ENCODE data around the gene DEPDC7.

The DEPDC7 gene

GRCh38 chr11:32991427-32991826 lies 24.3 kb upstream of the DEPDC7 start:
- no peak for TF ChIP-seq Cebpa-rat (IDR thresholded peaks at IDR 0.05)
- no peaks in the 10 kb centered on the region for H3K36me3 ChIP-seq

GRCh38 chr11:32991898-32992297 lies 23.8 kb upstream of the DEPDC7 start:
- Histone ChIP-seq H3K4me3 (no peak overlapping the region), H3K4me1 (no peaks in the 10 kb centered on the region), H3K27me3 (no peaks in the 10 kb centered on the region), H3K36me3 (no peaks in the 10 kb centered on the region), H3K4me2 (no peak overlapping the region), H3K9me3 (replicated peaks in 1 of 11) (peaks cover 17 to 42% (median 29%) of the 10 kb centered on the region in 11 experiments), H4K20me1 (no peaks in the 10 kb centered on the region), H3K27ac (no peak overlapping the region), H3K9ac (no peak overlapping the region)
- TF ChIP-seq Cebpa-rat (IDR thresholded peaks at IDR 0.05) = no peak

More at GRCh38 chr11:32991427-32991826, 24.3 kb upstream of the DEPDC7 start:
- H3K4me2 ChIP-seq = no peak overlapping the region
- H3K9me3 ChIP-seq (replicated peaks in 1 of 11) = peaks cover 17 to 42% (median 29%) of the 10 kb centered on the region in 11 experiments
- no peaks in the 10 kb centered on the region for H3K4me1 ChIP-seq
- H3K4me3 ChIP-seq = no peak overlapping the region
- no peak overlapping the region for H3K27ac ChIP-seq
- no peak overlapping the region for H3K9ac ChIP-seq
- no peaks in the 10 kb centered on the region for H4K20me1 ChIP-seq
- H3K27me3 ChIP-seq = no peaks in the 10 kb centered on the region

- Histone ChIP-seq H3K9me3 (replicated peaks in 1 of 11) (peaks cover 0 to 19% (median 6%) of the 10 kb centered on the region in 11 experiments; a peak in 8 of 22 replicates), H3K4me3 (no peak overlapping the region), H3K4me2 (no peak overlapping the region), H3K9ac (no peak overlapping the region), H3K27me3 (no peaks in the 10 kb centered on the region), H4K20me1 (no peaks in the 10 kb centered on the region), H3K27ac (no peak overlapping the region), H3K4me1 (peaks cover 0 to 7% (median 1%) of the 10 kb centered on the region in 10 experiments; a peak in 6 of 20 replicates), H3K36me3 (no peaks in the 10 kb centered on the region)
- TF ChIP-seq Cebpa-rat (IDR thresholded peaks at IDR 0.05) = no peak
Measured at GRCh38 chr11:33000181-33000580, 15.5 kb upstream of the DEPDC7 start.

GRCh38 chr11:33001281-33001680 lies 14.4 kb upstream of the DEPDC7 start:
- no peak for TF ChIP-seq Cebpa-rat (IDR thresholded peaks at IDR 0.05)
- peaks cover 0 to 8% (median 4%) of the 10 kb centered on the region in 10 experiments; a peak in 6 of 20 replicates for H3K4me1 ChIP-seq

GRCh38 chr11:33001751-33002542 lies 13.7 kb upstream of the DEPDC7 start:
- peaks cover 0 to 8% (median 4%) of the 10 kb centered on the region in 10 experiments; a peak in 6 of 20 replicates for H3K4me1 ChIP-seq
- no peaks in the 10 kb centered on the region for H3K36me3 ChIP-seq
- H4K20me1 ChIP-seq = no peaks in the 10 kb centered on the region
- no peak for TF ChIP-seq Cebpa-rat (IDR thresholded peaks at IDR 0.05)
- no peak overlapping the region for H3K9ac ChIP-seq
- H3K27ac ChIP-seq = no peak overlapping the region
- H3K9me3 ChIP-seq (replicated peaks in 1 of 11) = peaks cover 0 to 19% (median 6%) of the 10 kb centered on the region in 11 experiments; a peak in 8 of 22 replicates
- H3K4me3 ChIP-seq = no peak overlapping the region
- peak overlapping the region in 1 of 11 experiments; percentile 6; a peak in 1 of 22 replicates for H3K4me2 ChIP-seq
- H3K27me3 ChIP-seq = no peaks in the 10 kb centered on the region

More at GRCh38 chr11:33001281-33001680, 14.4 kb upstream of the DEPDC7 start:
- Histone ChIP-seq H3K36me3 (no peaks in the 10 kb centered on the region), H3K4me2 (no peak overlapping the region), H3K4me3 (no peak overlapping the region), H4K20me1 (no peaks in the 10 kb centered on the region), H3K27ac (no peak overlapping the region), H3K9ac (no peak overlapping the region), H3K9me3 (replicated peaks in 1 of 11) (peaks cover 0 to 19% (median 6%) of the 10 kb centered on the region in 11 experiments; a peak in 8 of 22 replicates), H3K27me3 (no peaks in the 10 kb centered on the region)

- H3K9ac ChIP-seq = no peak overlapping the region
- H3K4me3 ChIP-seq = no peak overlapping the region
- no peaks in the 10 kb centered on the region for H3K36me3 ChIP-seq
- no peaks in the 10 kb centered on the region for H4K20me1 ChIP-seq
- no peak overlapping the region for H3K27ac ChIP-seq
- H3K27me3 ChIP-seq = no peaks in the 10 kb centered on the region
- H3K9me3 ChIP-seq (replicated peaks in 1 of 11) = peaks cover 0 to 3% (median 0%) of the 10 kb centered on the region in 11 experiments; a peak in 1 of 22 replicates
- H3K4me1 ChIP-seq = peaks cover 0 to 8% (median 4%) of the 10 kb centered on the region in 10 experiments; a peak in 6 of 20 replicates
- no peak for TF ChIP-seq Cebpa-rat (IDR thresholded peaks at IDR 0.05)
- H3K4me2 ChIP-seq = peak overlapping the region in 4 of 11 experiments; percentile 2 to 24 (median 12); a peak in 3 of 22 replicates
Measured at GRCh38 chr11:33005175-33005574, 10.5 kb upstream of the DEPDC7 start.

GRCh38 chr11:33006010-33006409 lies 9.7 kb upstream of the DEPDC7 start:
- H3K4me2 ChIP-seq = no peak overlapping the region
- no peaks in the 10 kb centered on the region for H4K20me1 ChIP-seq
- H3K4me1 ChIP-seq = peaks cover 4 to 14% (median 8%) of the 10 kb centered on the region in 10 experiments; a peak in 17 of 20 replicates
- H3K4me3 ChIP-seq = no peak overlapping the region
- no peak for TF ChIP-seq Cebpa-rat (IDR thresholded peaks at IDR 0.05)
- no peak overlapping the region for H3K9ac ChIP-seq
- no peaks in the 10 kb centered on the region for H3K36me3 ChIP-seq
- H3K27ac ChIP-seq = no peak overlapping the region
- peaks cover 0 to 3% (median 0%) of the 10 kb centered on the region in 11 experiments; a peak in 1 of 22 replicates for H3K9me3 ChIP-seq (replicated peaks in 1 of 11)
- H3K27me3 ChIP-seq = no peaks in the 10 kb centered on the region

GRCh38 chr11:33013755-33014154 lies 1.9 kb upstream of the DEPDC7 start:
- Histone ChIP-seq H3K9me3 (replicated peaks in 1 of 11) (peaks cover 10 to 17% (median 14%) of the 10 kb centered on the region in 11 experiments; a peak in 20 of 22 replicates), H3K36me3 (peaks cover 0 to 4% (median 0%) of the 10 kb centered on the region in 11 experiments; a peak in 1 of 22 replicates), H3K27me3 (peaks cover 8 to 18% (median 12%) of the 10 kb centered on the region in 11 experiments; a peak in 21 of 22 replicates), H3K4me1 (peaks cover 18 to 31% (median 23%) of the 10 kb centered on the region in 10 experiments), H4K20me1 (no peaks in the 10 kb centered on the region), H3K9ac (no peak overlapping the region), H3K4me2 (no peak overlapping the region), H3K27ac (no peak overlapping the region), H3K4me3 (no peak overlapping the region)
- TF ChIP-seq Cebpa-rat (IDR thresholded peaks at IDR 0.05) = no peak

GRCh38 chr11:33016654-33017053 lies 976 bp downstream of the DEPDC7 start:
- TF ChIP-seq Cebpa-rat (IDR thresholded peaks at IDR 0.05) = no peak
- Histone ChIP-seq H3K27me3 (peaks cover 8 to 18% (median 12%) of the 10 kb centered on the region in 11 experiments; a peak in 21 of 22 replicates), H3K9me3 (replicated peaks in 1 of 11) (peaks cover 10 to 17% (median 14%) of the 10 kb centered on the region in 11 experiments; a peak in 20 of 22 replicates), H3K4me2 (no peak overlapping the region), H3K9ac (no peak overlapping the region), H3K27ac (no peak overlapping the region), H3K36me3 (peaks cover 0 to 4% (median 0%) of the 10 kb centered on the region in 11 experiments; a peak in 1 of 22 replicates), H3K4me1 (peaks cover 10 to 19% (median 13%) of the 10 kb centered on the region in 10 experiments), H3K4me3 (no peak overlapping the region), H4K20me1 (no peaks in the 10 kb centered on the region)

Measured in BLaER1 treated with 17β-estradiol and CSF1 and Interleukin-3, amounts not matched to agents 10 nM and 100 nM (cell line).